ENCODE measurements around the gene PTPN3.
"Not testable (repeated sequence)": the region's sequence is repeated elsewhere in the genome, so short reads cannot be mapped to it uniquely, and the experiment has no call there.

Gene PTPN3, protein sequence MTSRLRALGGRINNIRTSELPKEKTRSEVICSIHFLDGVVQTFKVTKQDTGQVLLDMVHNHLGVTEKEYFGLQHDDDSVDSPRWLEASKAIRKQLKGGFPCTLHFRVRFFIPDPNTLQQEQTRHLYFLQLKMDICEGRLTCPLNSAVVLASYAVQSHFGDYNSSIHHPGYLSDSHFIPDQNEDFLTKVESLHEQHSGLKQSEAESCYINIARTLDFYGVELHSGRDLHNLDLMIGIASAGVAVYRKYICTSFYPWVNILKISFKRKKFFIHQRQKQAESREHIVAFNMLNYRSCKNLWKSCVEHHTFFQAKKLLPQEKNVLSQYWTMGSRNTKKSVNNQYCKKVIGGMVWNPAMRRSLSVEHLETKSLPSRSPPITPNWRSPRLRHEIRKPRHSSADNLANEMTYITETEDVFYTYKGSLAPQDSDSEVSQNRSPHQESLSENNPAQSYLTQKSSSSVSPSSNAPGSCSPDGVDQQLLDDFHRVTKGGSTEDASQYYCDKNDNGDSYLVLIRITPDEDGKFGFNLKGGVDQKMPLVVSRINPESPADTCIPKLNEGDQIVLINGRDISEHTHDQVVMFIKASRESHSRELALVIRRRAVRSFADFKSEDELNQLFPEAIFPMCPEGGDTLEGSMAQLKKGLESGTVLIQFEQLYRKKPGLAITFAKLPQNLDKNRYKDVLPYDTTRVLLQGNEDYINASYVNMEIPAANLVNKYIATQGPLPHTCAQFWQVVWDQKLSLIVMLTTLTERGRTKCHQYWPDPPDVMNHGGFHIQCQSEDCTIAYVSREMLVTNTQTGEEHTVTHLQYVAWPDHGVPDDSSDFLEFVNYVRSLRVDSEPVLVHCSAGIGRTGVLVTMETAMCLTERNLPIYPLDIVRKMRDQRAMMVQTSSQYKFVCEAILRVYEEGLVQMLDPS

DNA sequence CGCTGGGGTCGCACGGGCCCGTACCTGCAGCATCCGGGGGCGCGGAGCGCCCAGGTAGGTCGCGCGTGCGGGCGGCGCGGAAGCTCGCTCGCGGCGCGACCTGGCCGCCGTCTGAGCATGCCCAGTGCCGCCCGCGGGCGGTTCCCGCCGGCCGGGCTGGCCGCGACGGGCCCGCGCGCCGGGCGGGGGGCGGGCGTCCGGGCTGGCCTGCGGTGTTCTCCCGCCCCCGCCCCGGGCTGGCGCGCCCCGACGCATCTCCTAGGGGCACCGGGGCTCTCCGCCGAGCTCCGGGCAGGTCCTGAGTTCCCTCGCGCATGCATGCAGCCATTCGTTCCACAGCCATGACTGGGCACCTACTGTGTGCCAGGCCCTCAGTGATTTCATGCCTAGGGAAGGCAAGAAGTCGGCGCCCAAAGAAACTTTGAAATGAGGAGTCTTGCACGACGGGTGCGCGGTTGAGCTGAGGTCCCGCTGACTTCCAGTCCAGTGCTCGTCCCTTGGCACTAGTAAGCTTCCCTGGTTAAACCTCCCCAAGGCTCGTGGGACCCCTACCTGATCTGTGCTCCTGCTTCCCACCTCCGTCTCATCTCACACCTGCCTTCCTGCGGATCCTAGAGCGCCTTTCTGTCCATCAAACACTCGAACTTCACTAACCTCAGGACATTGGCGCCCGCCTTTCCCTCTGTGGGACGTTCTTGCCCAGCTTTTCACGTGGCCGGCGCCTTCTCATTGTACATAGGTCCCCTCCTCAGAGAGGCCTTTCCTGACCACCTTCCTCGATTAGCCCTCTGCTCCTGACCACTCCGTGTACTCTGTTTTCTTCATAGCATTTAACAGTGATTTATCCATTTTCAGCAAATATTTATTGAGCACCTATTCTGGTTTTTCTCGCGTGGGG lies at the start of gene PTPN3:
PTPN3 (minus strand) TSS at position 113 of the 898 bp plus-strand sequence. CDS start 34,873 bp downstream, outside the sequence.
- DNase-seq: no peak

- not testable (repeated sequence) for DNase-seq
These were observed 46.8 kb upstream of the PTPN3 start for GRCh38 chr9:109544954-109545353.

GRCh38 chr9:109542922-109543321 lies 44.8 kb upstream of the PTPN3 start:
- DNase-seq: no peak

- DNase-seq: no peak
These were observed 40.2 kb upstream of the PTPN3 start for GRCh38 chr9:109538346-109538745.

GRCh38 chr9:109537288-109537687 lies 39.2 kb upstream of the PTPN3 start:
- DNase-seq: no peak

- DNase-seq: no peak
These were observed 38.8 kb upstream of the PTPN3 start for GRCh38 chr9:109536859-109537258.

DNA sequence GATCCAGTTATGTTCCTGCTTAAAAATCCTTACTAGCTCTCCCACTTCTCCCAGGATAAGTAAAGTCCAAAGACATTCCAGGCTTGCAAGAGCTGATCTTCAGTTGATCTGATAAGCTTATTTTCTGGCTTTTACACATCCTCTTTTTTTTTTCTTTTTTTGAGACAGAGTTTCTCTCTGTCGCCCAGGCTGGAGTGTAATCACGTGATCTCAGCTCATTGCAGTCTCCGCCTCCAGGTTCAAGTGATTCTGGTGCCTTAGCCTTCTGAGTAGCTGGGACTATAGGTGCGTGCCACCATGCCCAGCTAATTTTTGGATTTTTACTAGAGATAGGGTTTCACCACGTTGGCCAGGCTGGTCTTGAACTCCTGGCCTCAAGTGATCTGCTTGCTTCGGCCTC lies 37.3 kb upstream of the PTPN3 start:
- no peak for DNase-seq

GRCh38 chr9:109534151-109534550 lies 36.0 kb upstream of the PTPN3 start:
- DNase-seq: no peak

DNA sequence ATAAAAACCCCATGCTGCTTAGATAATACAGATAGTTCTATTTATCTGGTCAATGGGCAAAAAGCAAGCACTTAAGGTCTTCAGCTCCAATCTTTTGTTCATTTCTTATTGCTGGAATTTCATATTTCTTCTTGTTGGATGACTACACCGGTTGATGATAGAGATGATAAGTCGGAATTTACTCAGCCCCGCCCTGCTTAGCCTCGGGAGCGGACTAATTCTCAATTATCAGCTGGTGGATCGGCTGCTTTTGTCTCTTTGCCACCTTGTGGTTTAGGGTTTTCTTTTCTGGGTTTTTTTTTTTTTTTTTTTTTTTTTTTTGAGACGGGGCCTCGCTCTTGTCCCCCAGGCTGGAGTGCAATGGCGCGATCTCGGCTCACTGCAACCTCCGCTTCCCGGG lies 34.5 kb upstream of the PTPN3 start:
- not testable (repeated sequence) for DNase-seq

- DNase-seq: no peak
These were observed 24.0 kb upstream of the PTPN3 start for GRCh38 chr9:109522106-109522505.

DNA sequence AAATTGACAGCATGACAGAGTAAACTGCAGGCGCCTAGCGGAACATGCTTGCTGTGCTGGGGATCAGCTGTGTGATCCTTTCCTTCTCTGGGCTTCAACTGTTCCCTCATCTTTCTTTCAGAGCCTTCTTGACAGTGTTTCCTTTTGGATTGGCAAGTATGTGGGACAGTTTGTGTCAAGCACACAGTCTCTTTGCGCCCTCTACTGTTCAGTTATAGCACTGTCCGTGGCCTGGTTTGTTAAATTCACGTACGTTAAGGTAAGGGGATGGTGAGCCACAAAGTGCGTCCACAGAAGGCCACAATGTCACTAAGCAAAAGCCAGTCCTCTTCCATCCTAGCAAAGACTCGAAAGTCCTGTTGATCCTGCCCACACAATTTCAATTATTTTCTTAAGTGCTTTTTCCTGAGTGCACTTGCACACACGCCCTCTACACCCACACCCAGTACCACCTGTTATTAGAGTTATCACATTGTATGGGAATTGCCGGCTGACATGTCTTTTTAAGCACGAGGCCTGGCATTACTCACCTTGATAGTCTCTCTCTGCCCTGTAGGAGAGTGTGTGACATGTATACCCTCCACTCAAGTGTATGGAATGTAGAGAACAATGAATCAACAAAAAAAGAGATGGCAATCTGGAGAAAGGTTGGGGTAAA lies 22.5 kb upstream of the PTPN3 start:
- no peak for DNase-seq

DNA sequence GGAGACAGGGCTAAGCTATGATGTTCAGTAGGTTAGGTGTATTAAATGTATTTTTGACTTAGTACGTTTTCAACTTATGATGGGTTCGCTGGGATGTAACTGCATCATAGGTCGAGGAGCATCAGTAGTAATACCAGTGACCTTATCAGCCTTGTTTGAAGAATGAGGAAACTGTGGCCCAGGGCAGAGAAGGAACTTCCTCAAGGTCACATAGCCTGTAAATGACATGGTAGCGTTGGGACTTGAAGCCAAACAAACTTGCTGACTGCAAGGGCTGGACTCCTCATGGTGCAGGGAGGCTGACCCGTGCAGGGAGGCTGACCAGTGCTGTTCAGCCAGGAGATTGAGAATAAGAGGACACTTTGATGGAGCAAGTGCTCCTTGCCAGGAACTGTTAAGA lies 21.3 kb upstream of the PTPN3 start:
- DNase-seq: no peak

DNA sequence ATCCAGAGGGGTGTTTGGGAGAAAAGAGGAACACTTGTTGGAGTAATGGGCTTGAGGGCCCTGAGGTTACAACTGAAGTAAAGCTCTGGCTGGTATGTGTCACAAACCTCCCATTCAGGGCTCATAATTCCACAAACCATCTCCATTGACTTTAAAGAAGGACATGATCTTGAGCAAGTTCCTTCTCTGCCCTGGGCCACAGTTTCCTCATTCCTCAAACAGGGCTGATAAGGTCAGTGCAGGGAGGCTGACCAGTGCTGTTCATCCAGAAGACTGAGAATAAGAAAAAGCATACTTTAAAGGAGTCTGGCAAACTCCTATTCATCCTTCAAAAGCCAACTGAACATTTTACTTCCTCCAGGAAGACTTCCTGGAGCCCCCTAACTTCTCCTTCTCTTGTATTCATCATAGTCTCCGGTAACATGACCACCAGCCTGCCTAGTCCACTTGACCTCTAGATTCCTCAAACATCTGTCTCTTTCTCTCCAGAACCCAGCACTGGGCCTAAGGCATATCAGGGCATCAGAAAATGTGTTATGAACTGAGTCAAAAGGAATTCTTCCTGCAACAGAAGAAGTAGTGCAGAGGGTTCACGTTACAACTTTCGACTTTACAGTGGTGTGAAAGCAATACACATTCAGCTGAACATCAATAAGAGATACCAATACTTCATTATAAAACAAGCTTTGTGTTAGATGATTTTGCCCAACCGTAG lies 20.7 kb upstream of the PTPN3 start:
- DNase-seq: no peak

- no peak for DNase-seq
These were observed 19.8 kb upstream of the PTPN3 start for GRCh38 chr9:109517901-109518377.

- no peak for DNase-seq
These were observed 15.8 kb upstream of the PTPN3 start for GRCh38 chr9:109513871-109514270.

DNA sequence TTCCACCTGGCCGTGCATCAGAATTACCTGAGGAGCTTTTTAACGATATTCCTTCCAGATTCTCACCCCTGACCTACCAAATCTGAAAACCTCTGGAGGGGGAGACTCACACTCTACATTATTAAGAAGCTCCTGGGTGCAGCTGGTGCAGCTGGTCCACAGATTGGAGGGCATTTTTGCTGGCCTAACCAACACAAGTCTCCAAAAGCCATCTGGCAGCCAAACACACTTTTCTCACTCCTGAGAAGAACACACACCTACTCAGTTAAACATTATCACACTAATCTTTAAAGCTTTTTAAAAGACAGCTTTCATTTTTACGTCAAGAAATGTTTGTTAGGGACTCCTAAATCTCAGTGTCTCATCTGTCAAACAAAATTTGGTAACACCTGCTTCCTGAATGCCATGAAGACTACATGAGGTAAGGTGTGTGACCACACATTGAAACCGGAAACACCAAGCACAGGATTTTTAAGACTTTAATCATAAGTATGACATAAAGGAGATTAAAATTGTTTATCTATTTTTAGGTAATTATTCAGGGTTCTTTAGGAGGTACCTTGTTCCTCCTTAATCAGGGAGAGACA lies 14.2 kb upstream of the PTPN3 start:
- DNase-seq: no peak

DNA sequence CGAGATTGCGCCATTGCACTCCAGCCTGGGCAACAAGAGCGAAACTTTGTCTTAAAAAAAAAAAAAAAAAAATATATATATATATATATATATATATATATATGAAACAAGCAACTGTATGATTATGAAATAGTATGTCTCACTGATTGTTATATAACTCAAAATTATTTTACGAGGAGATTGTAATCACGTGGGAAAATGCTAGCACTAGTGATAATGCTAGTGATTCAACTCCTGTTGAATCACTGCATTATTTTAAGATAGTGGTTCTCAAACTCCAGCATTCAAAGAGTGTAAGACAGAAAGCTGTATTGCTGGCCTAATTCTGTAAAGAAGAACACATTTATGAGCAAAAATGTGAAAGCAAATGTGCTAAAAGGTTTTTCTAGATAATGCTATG lies 12.4 kb upstream of the PTPN3 start:
- DNase-seq: no peak

DNA sequence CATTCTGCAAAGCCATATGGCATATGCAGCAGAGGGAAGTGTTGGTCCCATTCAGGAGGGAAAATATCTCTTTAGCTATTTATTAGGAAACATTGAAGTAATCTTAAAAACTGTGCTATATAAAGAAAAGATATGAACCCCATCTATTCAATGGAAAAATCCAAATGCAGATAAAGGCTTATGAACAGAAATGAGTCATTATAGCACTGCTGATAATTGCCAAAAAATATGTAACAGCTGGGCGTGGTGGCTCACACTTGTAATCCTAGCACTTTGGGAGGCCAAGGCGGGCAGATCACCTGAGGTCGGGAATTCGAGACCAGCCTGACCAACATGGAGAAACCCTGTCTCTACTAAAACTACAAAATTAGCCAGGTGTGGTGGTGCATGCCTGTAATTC lies 11.9 kb upstream of the PTPN3 start:
- DNase-seq: not testable (repeated sequence)

GRCh38 chr9:109509611-109510010 lies 11.5 kb upstream of the PTPN3 start:
- no peak for DNase-seq

GRCh38 chr9:109507421-109507838 lies 9.3 kb upstream of the PTPN3 start:
- DNase-seq: no peak

GRCh38 chr9:109506097-109506712 lies 8.1 kb upstream of the PTPN3 start:
- no peak for DNase-seq

Measured in activated CD8-positive, alpha-beta memory T cell treated with anti-CD3 and anti-CD28 coated beads for 24 hours (primary cell).